ENCODE results near the gene YPEL4. TPM values are rescaled to one million over a fixed set of nuclear protein-coding genes. Genes with fewer than 3 reads are reported as not detected.

YPEL4 gene, protein sequence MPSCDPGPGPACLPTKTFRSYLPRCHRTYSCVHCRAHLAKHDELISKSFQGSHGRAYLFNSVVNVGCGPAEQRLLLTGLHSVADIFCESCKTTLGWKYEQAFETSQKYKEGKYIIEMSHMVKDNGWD
- 0.32 to 0.39 TPM (median 0.34 TPM) in 5 replicates for total RNA-seq (2022; extraction: Qiagen RNA extraction; ENCODE audit: low read depth)

DNA sequence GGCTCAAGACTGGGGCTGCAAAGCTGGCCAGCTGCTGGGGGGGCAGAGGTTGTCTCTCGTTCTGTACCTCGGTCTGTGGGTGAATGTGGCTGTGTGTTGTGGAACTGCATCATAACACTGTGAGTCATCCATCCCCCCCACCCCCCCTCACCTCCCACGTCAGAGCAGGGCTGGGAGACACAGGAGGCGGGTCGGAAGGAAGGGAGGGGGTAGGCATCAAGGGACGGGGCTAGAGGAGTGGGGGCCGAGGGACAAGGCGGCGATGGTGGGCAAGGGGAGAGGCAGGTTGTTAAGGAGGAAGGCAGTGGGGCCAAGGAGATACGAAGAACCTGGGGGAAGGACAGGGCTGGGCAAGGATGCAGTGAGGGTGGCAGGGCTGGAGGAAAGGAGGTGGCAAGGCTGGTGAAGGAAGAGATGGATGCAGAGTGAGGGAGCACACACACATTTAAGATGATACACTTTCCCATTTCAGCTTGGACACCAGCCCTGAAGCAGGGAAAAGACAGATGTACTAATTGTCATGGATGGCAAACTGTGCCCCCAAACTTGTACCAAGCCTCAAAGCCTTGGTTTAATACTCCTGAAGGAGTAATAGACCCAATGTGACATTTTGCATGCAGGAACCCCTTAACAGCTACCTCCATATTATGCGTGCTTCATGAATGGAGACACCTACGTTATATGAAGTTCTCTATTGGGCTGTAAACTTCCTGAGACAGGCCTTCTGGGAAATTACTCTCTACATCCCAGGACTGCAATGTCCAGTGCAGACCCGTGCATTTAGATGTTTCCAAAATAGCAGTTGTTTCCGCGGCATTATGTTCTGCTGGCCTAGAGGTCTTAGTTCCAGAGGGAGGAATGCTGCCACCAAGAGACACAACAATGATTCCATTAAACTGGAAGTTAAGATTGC is at the start of gene YPEL4:
YPEL4 (minus strand) TSS at position 87 of the 913 bp plus-strand sequence. CDS start 2,805 bp downstream, outside the sequence.

DNA sequence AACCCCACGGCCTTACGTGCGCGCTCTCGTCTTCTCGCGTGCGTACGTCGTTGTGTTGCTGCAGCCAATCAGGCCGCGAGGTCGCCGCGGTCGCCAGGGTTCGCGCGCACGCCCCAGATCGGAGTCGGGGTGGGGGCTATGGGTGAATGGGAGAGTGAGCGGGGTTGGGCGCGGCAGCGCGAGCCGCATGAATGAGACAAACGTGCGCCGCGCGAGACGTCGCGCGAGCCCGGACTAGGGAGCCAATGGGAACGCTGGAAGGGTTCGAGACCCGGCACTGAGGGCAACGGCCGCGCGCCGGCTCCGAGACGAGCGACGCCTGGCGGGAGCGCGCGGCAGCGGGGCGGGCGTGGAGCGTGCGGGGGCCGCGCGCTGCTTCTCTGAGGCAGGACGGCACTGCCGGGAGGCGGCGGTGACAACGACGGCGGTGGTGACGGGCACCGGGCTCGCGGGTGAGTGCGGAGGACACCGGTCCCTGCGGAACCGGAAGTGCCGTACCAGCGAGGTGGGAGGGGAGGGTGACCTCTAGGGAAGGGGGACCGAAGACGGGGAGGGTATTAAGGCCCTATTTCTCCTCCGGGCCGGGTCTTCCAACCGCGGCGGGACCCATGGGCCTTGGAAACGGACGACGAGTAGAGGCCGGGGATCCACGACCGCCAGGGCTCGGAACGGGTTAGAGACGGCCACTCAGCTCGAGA is 18.2 kb upstream of the YPEL4 start, which contains the start of gene ZDHHC5:
ZDHHC5 (plus strand) TSS at position 379 of the 698 bp plus-strand sequence. CDS start 4,977 bp downstream, outside the sequence.

DNA sequence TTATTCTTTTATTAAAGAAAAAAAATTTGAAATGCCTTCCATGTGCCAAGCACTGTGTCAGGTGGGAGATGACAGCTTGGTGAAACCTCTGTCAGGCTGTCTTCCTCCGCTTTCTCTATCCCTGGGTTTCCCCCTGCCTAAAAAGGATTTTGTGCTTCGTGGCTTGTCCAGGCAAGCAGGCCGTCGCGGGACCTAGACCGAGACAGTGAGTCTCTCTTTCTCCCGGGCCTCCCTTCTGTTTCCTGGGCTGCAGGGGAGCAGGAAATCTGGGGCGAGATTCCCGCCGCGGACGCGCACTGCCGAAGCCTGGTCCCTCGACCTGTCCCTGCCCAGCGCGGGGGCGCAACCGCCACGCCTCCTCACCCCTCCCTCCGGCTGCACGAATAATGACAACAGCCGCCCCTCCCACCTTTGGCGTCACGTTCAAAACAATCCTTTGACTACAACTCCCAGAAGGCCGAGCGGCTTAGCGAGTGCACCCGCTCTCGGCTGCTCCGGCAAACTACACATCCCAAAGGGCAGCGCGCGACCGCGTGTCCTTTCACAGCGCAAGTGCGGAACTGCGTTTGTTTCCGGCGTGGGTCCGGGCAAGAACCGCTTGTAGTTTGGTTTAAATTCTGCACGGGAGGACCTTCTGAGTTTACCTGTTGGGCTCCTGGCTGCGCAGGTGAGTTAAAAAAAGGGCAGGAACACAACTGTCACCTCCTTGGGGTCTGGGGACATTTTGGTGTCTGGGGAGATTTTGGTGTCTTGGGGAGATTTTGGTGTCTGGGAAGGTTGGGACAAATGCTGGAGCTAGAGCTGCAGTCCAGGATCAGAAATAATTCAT is 7.7 kb upstream of the YPEL4 start, which contains the start of gene CLP1:
CLP1 (plus strand) TSS at position 569 of the 829 bp plus-strand sequence. CDS start 1,715 bp downstream, outside the sequence.

DNA sequence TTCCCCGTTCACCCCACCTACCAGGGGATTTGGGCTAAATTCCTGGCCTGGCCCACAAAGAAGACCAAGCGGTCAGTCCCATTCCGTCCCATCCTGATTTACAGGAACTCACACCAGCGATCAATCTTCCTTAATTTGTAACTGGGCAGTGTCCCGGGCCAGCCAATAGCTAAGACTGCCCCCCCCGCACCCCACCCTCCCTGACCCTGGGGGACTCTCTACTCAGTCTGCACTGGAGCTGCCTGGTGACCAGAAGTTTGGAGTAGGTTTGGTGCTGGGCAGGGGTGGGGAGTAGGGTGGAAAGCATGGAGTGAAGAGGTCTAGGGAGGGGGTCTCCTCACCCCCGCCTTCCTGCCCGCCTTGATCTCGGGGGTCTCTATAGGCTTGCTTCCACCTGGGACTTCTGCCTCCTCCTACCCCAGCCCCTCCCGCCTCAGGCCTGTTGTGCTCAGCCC is 52.2 kb downstream of the YPEL4 start, which contains the start of gene SERPING1:
SERPING1 (plus strand) TSS at position 225 of the 455 bp plus-strand sequence. CDS start 586 bp downstream, outside the sequence.

Other genes with a start within 250 kb of the YPEL4 start
- gene SLC43A3, start 222.8 kb downstream of the YPEL4 start, total RNA-seq (2022; extraction: Qiagen RNA extraction; ENCODE audit: low read depth) = 0.32 to 1.0 TPM (median 0.67 TPM) in 5 replicates
- 60.5 to 129 TPM (median 112 TPM) in 5 replicates for gene RTN4RL2, start 189.4 kb downstream of the YPEL4 start, total RNA-seq (2022; extraction: Qiagen RNA extraction; ENCODE audit: low read depth)
- 1.8 to 3.4 TPM (median 3.1 TPM) in 5 replicates for gene SLC43A1, start 134.2 kb downstream of the YPEL4 start, total RNA-seq (2022; extraction: Qiagen RNA extraction; ENCODE audit: low read depth)
- 160 to 189 TPM (median 170 TPM) in 5 replicates for gene TIMM10, start 119.2 kb downstream of the YPEL4 start, total RNA-seq (2022; extraction: Qiagen RNA extraction; ENCODE audit: low read depth)
- gene SMTNL1, start 112.3 kb downstream of the YPEL4 start, total RNA-seq (2022; extraction: Qiagen RNA extraction; ENCODE audit: low read depth) = not detected in 5 replicates
- gene UBE2L6, start 82.2 kb downstream of the YPEL4 start, total RNA-seq (2022; extraction: Qiagen RNA extraction; ENCODE audit: low read depth) = 29.5 to 37.8 TPM (median 32.7 TPM) in 5 replicates
- 0.27 to 1.7 TPM (median 0.38 TPM) in 5 replicates for gene SERPING1, start 52.2 kb downstream of the YPEL4 start, total RNA-seq (2022; extraction: Qiagen RNA extraction; ENCODE audit: low read depth)
- gene CLP1, start 7.8 kb upstream of the YPEL4 start, total RNA-seq (2022; extraction: Qiagen RNA extraction; ENCODE audit: low read depth) = 26.9 to 33.2 TPM (median 29.0 TPM) in 5 replicates
- 70.5 to 76.1 TPM (median 73.5 TPM) in 5 replicates for gene ZDHHC5, start 18.2 kb upstream of the YPEL4 start, total RNA-seq (2022; extraction: Qiagen RNA extraction; ENCODE audit: low read depth)
- 25.7 to 34.8 TPM (median 31.6 TPM) in 5 replicates for gene MED19, start 62.3 kb upstream of the YPEL4 start, total RNA-seq (2022; extraction: Qiagen RNA extraction; ENCODE audit: low read depth)
- gene TMX2, start 62.7 kb upstream of the YPEL4 start, total RNA-seq (2022; extraction: Qiagen RNA extraction; ENCODE audit: low read depth) = 144 to 163 TPM (median 153 TPM) in 5 replicates
- 113 to 160 TPM (median 140 TPM) in 5 replicates for gene SELENOH, start 91.6 kb upstream of the YPEL4 start, total RNA-seq (2022; extraction: Qiagen RNA extraction; ENCODE audit: low read depth)
- gene BTBD18, start 101.9 kb upstream of the YPEL4 start, total RNA-seq (2022; extraction: Qiagen RNA extraction; ENCODE audit: low read depth) = not detected in 5 replicates
- 53.7 to 65.2 TPM (median 61.6 TPM) in 5 replicates for gene CTNND1, start 111.9 kb upstream of the YPEL4 start, total RNA-seq (2022; extraction: Qiagen RNA extraction; ENCODE audit: low read depth)